ENCODE measurements around the gene CWC27.

Gene CWC27

GRCh38 chr5:65047948-65048690 is 279.4 kb downstream of the CWC27 start:
- Histone ChIP-seq H3K4me2 (ENCODE audit: low read length, poor library complexity, severe bottlenecking) (no peak overlapping the region), H3K4ac (ENCODE audit: low read depth in 1 of 2, low read length in 2 of 2) (no peak overlapping the region), H3K18ac (ENCODE audit: low read depth in 1 of 2, low read length in 2 of 2) (no peak overlapping the region), H3K27me3 (ENCODE audit: control insufficient read depth in 1 of 2, insufficient read depth in 1 of 2, low read length in 2 of 2) (no peaks in the 10 kb centered on the region), H2BK12ac (ENCODE audit: low read length in 2 of 2) (no peak overlapping the region), H3K79me1 (replicated peaks; ENCODE audit: low read length, poor library complexity, severe bottlenecking) (no peaks in the 10 kb centered on the region), H4K91ac (ENCODE audit: low read length) (no peak overlapping the region), H3K9me3 (ENCODE audit: control insufficient read depth, low read length) (no peaks in the 10 kb centered on the region), H3K23ac (ENCODE audit: low read length in 2 of 2) (no peak overlapping the region), H2BK120ac (ENCODE audit: low read depth, low read length) (no peak overlapping the region), H3K27ac (ENCODE audit: low read length, poor library complexity, severe bottlenecking) (no peak overlapping the region), H2BK15ac (ENCODE audit: low read depth, poor library complexity, severe bottlenecking) (no peak overlapping the region), H3K4me1 (ENCODE audit: control insufficient read depth, insufficient read depth, low read depth, low read length) (no peaks in the 10 kb centered on the region), H2AK5ac (ENCODE audit: low read length, severe bottlenecking) (no peak overlapping the region), H3K9ac (ENCODE audit: low read length) (no peak overlapping the region), H3K4me3 (ENCODE audit: insufficient read depth in 1 of 2, low read depth in 1 of 2, low read length in 2 of 2) (no peak overlapping the region), H3K14ac (ENCODE audit: low read length in 2 of 2) (no peak overlapping the region), H3K36me3 (ENCODE audit: control insufficient read depth in 1 of 2, insufficient read depth in 2 of 2, low read depth in 1 of 2, low read length in 2 of 2) (no peaks in the 10 kb centered on the region), H4K8ac (ENCODE audit: low read length) (no peak overlapping the region), H2AFZ (ENCODE audit: low read depth, low read length) (no peak overlapping the region), H2BK5ac (ENCODE audit: low read depth, low read length, poor library complexity, severe bottlenecking) (no peak overlapping the region)
- 94% methylated on average over 2 of the region's 2 CpGs for WGBS
- DNase-seq, result no peak

GRCh38 chr5:65050140-65050539 is 281.4 kb downstream of the CWC27 start:
- H3K79me1 ChIP-seq (replicated peaks; ENCODE audit: low read length, poor library complexity, severe bottlenecking), result no peaks in the 10 kb centered on the region
- no peaks in the 10 kb centered on the region for H3K36me3 ChIP-seq (ENCODE audit: control insufficient read depth in 1 of 2, insufficient read depth in 2 of 2, low read depth in 1 of 2, low read length in 2 of 2)
- H3K23ac ChIP-seq (ENCODE audit: low read length in 2 of 2), result no peak overlapping the region
- no peak overlapping the region for H3K4me2 ChIP-seq (ENCODE audit: low read length, poor library complexity, severe bottlenecking)
- no peak overlapping the region for H2BK5ac ChIP-seq (ENCODE audit: low read depth, low read length, poor library complexity, severe bottlenecking)
- no peak overlapping the region for H4K8ac ChIP-seq (ENCODE audit: low read length)
- no peak overlapping the region for H2BK120ac ChIP-seq (ENCODE audit: low read depth, low read length)
- H3K27ac ChIP-seq (ENCODE audit: low read length, poor library complexity, severe bottlenecking), result no peak overlapping the region
- no peak overlapping the region for H2AFZ ChIP-seq (ENCODE audit: low read depth, low read length)
- no peak for DNase-seq
- H3K4me1 ChIP-seq (ENCODE audit: control insufficient read depth, insufficient read depth, low read depth, low read length), result no peaks in the 10 kb centered on the region
- H4K91ac ChIP-seq (ENCODE audit: low read length), result no peak overlapping the region
- H2BK15ac ChIP-seq (ENCODE audit: low read depth, poor library complexity, severe bottlenecking), result no peak overlapping the region
- no peak overlapping the region for H2BK12ac ChIP-seq (ENCODE audit: low read length in 2 of 2)
- no peak overlapping the region for H3K4ac ChIP-seq (ENCODE audit: low read depth in 1 of 2, low read length in 2 of 2)
- H3K9me3 ChIP-seq (ENCODE audit: control insufficient read depth, low read length), result no peaks in the 10 kb centered on the region
- H3K14ac ChIP-seq (ENCODE audit: low read length in 2 of 2), result no peak overlapping the region
- no peaks in the 10 kb centered on the region for H3K27me3 ChIP-seq (ENCODE audit: control insufficient read depth in 1 of 2, insufficient read depth in 1 of 2, low read length in 2 of 2)
- no peak overlapping the region for H3K9ac ChIP-seq (ENCODE audit: low read length)
- no peak overlapping the region for H3K4me3 ChIP-seq (ENCODE audit: insufficient read depth in 1 of 2, low read depth in 1 of 2, low read length in 2 of 2)
- no peak overlapping the region for H2AK5ac ChIP-seq (ENCODE audit: low read length, severe bottlenecking)
- H3K18ac ChIP-seq (ENCODE audit: low read depth in 1 of 2, low read length in 2 of 2), result peak overlapping the region in 1 of 2 experiments; percentile 11

GRCh38 chr5:65050826-65051498 is 282.2 kb downstream of the CWC27 start:
- Histone ChIP-seq H2BK15ac (ENCODE audit: low read depth, poor library complexity, severe bottlenecking) (no peak overlapping the region), H2AK5ac (ENCODE audit: low read length, severe bottlenecking) (no peak overlapping the region), H4K91ac (ENCODE audit: low read length) (no peak overlapping the region), H3K36me3 (ENCODE audit: control insufficient read depth in 1 of 2, insufficient read depth in 2 of 2, low read depth in 1 of 2, low read length in 2 of 2) (no peaks in the 10 kb centered on the region), H3K9ac (ENCODE audit: low read length) (no peak overlapping the region), H3K14ac (ENCODE audit: low read length in 2 of 2) (no peak overlapping the region), H3K4me3 (ENCODE audit: insufficient read depth in 1 of 2, low read depth in 1 of 2, low read length in 2 of 2) (no peak overlapping the region), H3K23ac (ENCODE audit: low read length in 2 of 2) (no peak overlapping the region), H4K8ac (ENCODE audit: low read length) (no peak overlapping the region), H2BK120ac (ENCODE audit: low read depth, low read length) (no peak overlapping the region), H2AFZ (ENCODE audit: low read depth, low read length) (no peak overlapping the region), H3K9me3 (ENCODE audit: control insufficient read depth, low read length) (no peaks in the 10 kb centered on the region), H3K18ac (ENCODE audit: low read depth in 1 of 2, low read length in 2 of 2) (peak overlapping the region in 1 of 2 experiments; percentile 11), H3K4me1 (ENCODE audit: control insufficient read depth, insufficient read depth, low read depth, low read length) (no peaks in the 10 kb centered on the region), H3K79me1 (replicated peaks; ENCODE audit: low read length, poor library complexity, severe bottlenecking) (no peaks in the 10 kb centered on the region), H3K4me2 (ENCODE audit: low read length, poor library complexity, severe bottlenecking) (no peak overlapping the region), H2BK5ac (ENCODE audit: low read depth, low read length, poor library complexity, severe bottlenecking) (no peak overlapping the region), H2BK12ac (ENCODE audit: low read length in 2 of 2) (no peak overlapping the region), H3K4ac (ENCODE audit: low read depth in 1 of 2, low read length in 2 of 2) (no peak overlapping the region), H3K27ac (ENCODE audit: low read length, poor library complexity, severe bottlenecking) (no peak overlapping the region), H3K27me3 (ENCODE audit: control insufficient read depth in 1 of 2, insufficient read depth in 1 of 2, low read length in 2 of 2) (no peaks in the 10 kb centered on the region)
- 52% methylated on average over 4 of the region's 5 CpGs for WGBS
- no peak for DNase-seq

GRCh38 chr5:65055938-65056337 is 287.2 kb downstream of the CWC27 start:
- DNase-seq, result no peak
- peaks cover 2% of the 10 kb centered on the region for H3K4me1 ChIP-seq (ENCODE audit: control insufficient read depth, insufficient read depth, low read depth, low read length)
- no peak overlapping the region for H4K8ac ChIP-seq (ENCODE audit: low read length)
- no peaks in the 10 kb centered on the region for H3K79me1 ChIP-seq (replicated peaks; ENCODE audit: low read length, poor library complexity, severe bottlenecking)
- H2AK5ac ChIP-seq (ENCODE audit: low read length, severe bottlenecking), result no peak overlapping the region
- H3K27me3 ChIP-seq (ENCODE audit: control insufficient read depth in 1 of 2, insufficient read depth in 1 of 2, low read length in 2 of 2), result no peaks in the 10 kb centered on the region
- H2BK12ac ChIP-seq (ENCODE audit: low read length in 2 of 2), result no peak overlapping the region
- H3K14ac ChIP-seq (ENCODE audit: low read length in 2 of 2), result no peak overlapping the region
- H3K4ac ChIP-seq (ENCODE audit: low read depth in 1 of 2, low read length in 2 of 2), result no peak overlapping the region
- no peak overlapping the region for H3K9ac ChIP-seq (ENCODE audit: low read length)
- 83% methylated on average over 1 of the region's 1 CpG for WGBS
- no peak overlapping the region for H2BK120ac ChIP-seq (ENCODE audit: low read depth, low read length)
- H2BK5ac ChIP-seq (ENCODE audit: low read depth, low read length, poor library complexity, severe bottlenecking), result no peak overlapping the region
- H2BK15ac ChIP-seq (ENCODE audit: low read depth, poor library complexity, severe bottlenecking), result no peak overlapping the region
- H3K9me3 ChIP-seq (ENCODE audit: control insufficient read depth, low read length), result no peaks in the 10 kb centered on the region
- H4K91ac ChIP-seq (ENCODE audit: low read length), result no peak overlapping the region
- H3K27ac ChIP-seq (ENCODE audit: low read length, poor library complexity, severe bottlenecking), result no peak overlapping the region
- H3K18ac ChIP-seq (ENCODE audit: low read depth in 1 of 2, low read length in 2 of 2), result no peak overlapping the region
- no peak overlapping the region for H3K23ac ChIP-seq (ENCODE audit: low read length in 2 of 2)
- no peak overlapping the region for H2AFZ ChIP-seq (ENCODE audit: low read depth, low read length)
- H3K4me3 ChIP-seq (ENCODE audit: insufficient read depth in 1 of 2, low read depth in 1 of 2, low read length in 2 of 2), result no peak overlapping the region
- H3K4me2 ChIP-seq (ENCODE audit: low read length, poor library complexity, severe bottlenecking), result no peak overlapping the region
- H3K36me3 ChIP-seq (ENCODE audit: control insufficient read depth in 1 of 2, insufficient read depth in 2 of 2, low read depth in 1 of 2, low read length in 2 of 2), result no peaks in the 10 kb centered on the region

Measured in mesenchymal stem cell (in vitro differentiated cells and primary cell).